Measurements from ENCODE around the gene NUP50. TPM values are rescaled to one million over a fixed set of nuclear protein-coding genes. Genes with fewer than 3 reads are reported as not detected.
A peak's percentile ranks its signal among the peaks of the same experiment; 100 is the strongest.

The NUP50 gene
- total and polyA plus RNA-seq, 2 of the 13 experiments (the other 11 are each of a cell fraction or from before 2014, with no cell fraction given) = 14.2 to 52.4 TPM

- TF ChIP-seq HNRNPH1 (optimal IDR thresholded peaks at IDR 0.05; ENCODE audit: low read depth, low read length) (no peak), ZNF558 (CRISPR knock-in tag; IDR thresholded peaks at IDR 0.05; ENCODE audit: borderline replicate concordance) (no peak), TMF1 (CRISPR knock-in tag; IDR thresholded peaks at IDR 0.05; ENCODE audit: low read depth) (no peak), ZNF225 (CRISPR knock-in tag; IDR thresholded peaks at IDR 0.05) (no peak), NR2F6 (IDR thresholded peaks at IDR 0.05) (no peak), NR2F6 (CRISPR knock-in tag; IDR thresholded peaks at IDR 0.05) (no peak), CEBPB (IDR thresholded peaks at IDR 0.05; ENCODE audit: borderline replicate concordance, low read depth, low read length) (peak; percentile 92), JUN (CRISPR knock-in tag; IDR thresholded peaks at IDR 0.05) (no peak), MLXIP (CRISPR knock-in tag; IDR thresholded peaks at IDR 0.05; ENCODE audit: borderline replicate concordance) (no peak), ZSCAN31 (CRISPR knock-in tag; IDR thresholded peaks at IDR 0.05; ENCODE audit: low read depth) (no peak), DBP (CRISPR knock-in tag; IDR thresholded peaks at IDR 0.05; ENCODE audit: not compliant biosample characterization) (no peak), TGIF2 (CRISPR knock-in tag; IDR thresholded peaks at IDR 0.05) (0 out of 2 replicates have a peak, but pooled peaks have one; percentile 27), ADNP (CRISPR knock-in tag; IDR thresholded peaks at IDR 0.05) (no peak), SAFB2 (CRISPR knock-in tag; IDR thresholded peaks at IDR 0.05; ENCODE audit: borderline replicate concordance, low read depth) (no peak), ZNF660 (CRISPR knock-in tag; IDR thresholded peaks at IDR 0.05; ENCODE audit: borderline replicate concordance, low read depth) (no peak), SETDB1 (CRISPR knock-in tag; IDR thresholded peaks at IDR 0.05; ENCODE audit: borderline replicate concordance) (no peak), ZGPAT (CRISPR knock-in tag; IDR thresholded peaks at IDR 0.05) (no peak), CENPBD1 (CRISPR knock-in tag; IDR thresholded peaks at IDR 0.05; ENCODE audit: borderline replicate concordance, low read depth) (no peak), ZMYM3 (CRISPR knock-in tag; IDR thresholded peaks at IDR 0.05) (no peak), PBX2 (CRISPR knock-in tag; IDR thresholded peaks at IDR 0.05) (no peak), ZNF841 (CRISPR knock-in tag; IDR thresholded peaks at IDR 0.05; ENCODE audit: borderline replicate concordance) (no peak), SKI (IDR thresholded peaks at IDR 0.05; ENCODE audit: partially characterized antibody) (no peak), IRF1 (CRISPR knock-in tag; IDR thresholded peaks at IDR 0.05; ENCODE audit: low read depth) (no peak)
Measured at GRCh38 chr22:45225732-45226502, 62.2 kb downstream of the NUP50 start (continued).
